Naive thymus-derived CD4-positive, alpha-beta T cell (primary cell): ENCODE measurements around the gene GAS2L1. TPM values are rescaled to one million over a fixed set of nuclear protein-coding genes. Genes with fewer than 3 reads are reported as not detected.

ENCODE experiments used
- ATAC-seq: fragments of 150-1000 bp; cut with Tn5 transposase; 2 replicates; pipeline ENCODE4 v1.10.0; 2021; ENCODE audit warnings: mild to moderate bottlenecking, moderate library complexity
- CTCF ChIA-PET: fragments of 350-600 bp; sonication (Branson Sonifier 250); formaldehyde crosslinking; loops from one replicate; lab custom pipeline; 2021; ENCODE audit warnings: antibody characterized with exemption; lab: Charles Lee
- POLR2A ChIA-PET: fragments of 350-600 bp; sonication (Branson Sonifier 250); formaldehyde crosslinking; loops from one replicate; lab custom pipeline; 2021; ENCODE audit warnings: antibody characterized with exemption, inconsistent platforms; lab: Charles Lee
- DNase-seq, 9 donors: peaks; one replicate each; pipeline versions ENCODE4 v3.0.0 to v3.0.0-alpha.2; 2020 to 2022; ENCODE audit warnings: mixed read lengths in 1 of 9
- H3K27ac ChIP-seq: one replicate; pipeline ENCODE4 v1.7.0; 2013; ENCODE audit warnings: mild to moderate bottlenecking, low read depth, low read length, moderate library complexity
- H3K27me3 ChIP-seq, 2 donors: one replicate each; pipeline ENCODE4 v1.7.0; 2013; ENCODE audit warnings: low read length in 2 of 2, mild to moderate bottlenecking in 2 of 2, moderate library complexity in 2 of 2; ENCODE audit not compliant: control insufficient read depth in 2 of 2, insufficient read depth in 2 of 2
- H3K36me3 ChIP-seq, 3 experiments: 1 replicate in 2 of 3; 2 replicates in 1 of 3; pipeline ENCODE4 v1.7.0; 2013; ENCODE audit warnings: low read length in 3 of 3, mild to moderate bottlenecking in 3 of 3, moderate library complexity in 1 of 3; ENCODE audit not compliant: insufficient read depth in 3 of 3, control insufficient read depth in 2 of 3
- H3K4me1 ChIP-seq, 2 donors: one replicate each; pipeline ENCODE4 v1.7.0; 2013; ENCODE audit warnings: low read length in 2 of 2, mild to moderate bottlenecking in 2 of 2, moderate library complexity in 1 of 2; ENCODE audit not compliant: control insufficient read depth in 2 of 2, insufficient read depth in 2 of 2
- H3K4me3 ChIP-seq: 2 replicates; pipeline ENCODE4 v1.7.0; 2013; ENCODE audit warnings: mild to moderate bottlenecking, low read length
- H3K9me3 ChIP-seq, 3 experiments: 1 replicate in 2 of 3; 2 replicates in 1 of 3; pipeline ENCODE4 v1.7.0; 2013; ENCODE audit warnings: low read length in 3 of 3; ENCODE audit not compliant: control insufficient read depth in 2 of 3
- H3K27ac Mint-ChIP-seq, 9 donors: one replicate each; pipeline ENCODE4 v1.8.0; 2020 to 2022; ENCODE audit warnings: mixed read lengths in 9 of 9, mild to moderate bottlenecking in 8 of 9, moderate library complexity in 5 of 9, inconsistent platforms in 2 of 9
- H3K27me3 Mint-ChIP-seq, 5 donors: one replicate each; pipeline ENCODE4 v1.8.0; 2021 to 2022; ENCODE audit warnings: mixed read lengths in 5 of 5, mild to moderate bottlenecking in 1 of 5
- H3K36me3 Mint-ChIP-seq, 5 donors: one replicate each; pipeline ENCODE4 v1.8.0; 2020 to 2022; ENCODE audit warnings: mixed read lengths in 5 of 5, mild to moderate bottlenecking in 3 of 5, inconsistent platforms in 1 of 5
- H3K4me1 Mint-ChIP-seq, 7 donors: one replicate each; pipeline ENCODE4 v1.8.0; 2020 to 2022; ENCODE audit warnings: mixed read lengths in 7 of 7, mild to moderate bottlenecking in 3 of 7, inconsistent platforms in 1 of 7
- H3K4me3 Mint-ChIP-seq, 10 donors: one replicate each; pipeline ENCODE4 v1.8.0; 2020 to 2022; ENCODE audit warnings: mild to moderate bottlenecking in 10 of 10, mixed read lengths in 10 of 10, moderate library complexity in 6 of 10, inconsistent platforms in 2 of 10
- H3K9me3 Mint-ChIP-seq, 11 donors: one replicate each; pipeline ENCODE4 v1.8.0; 2020 to 2022; ENCODE audit warnings: mixed read lengths in 11 of 11, mild to moderate bottlenecking in 4 of 11, inconsistent platforms in 1 of 11, moderate library complexity in 1 of 11
- intact Hi-C, 2 donors: fragments of 100-400 bp; cut with micrococcal nuclease; formaldehyde crosslinking; loops; one replicate each; pipeline ENCODE4 v1.15.1; 2023
- polyA plus RNA-seq, 2 donors: library from polyadenylated mRNA; unstranded; fragments of 300-500 nt; fragmentation: Illumina TruSeq; gene quantifications; one replicate each; pipeline ENCODE4 v1.2.3, GENCODE V29; 2021
- total RNA-seq, 6 experiments: library from RNA in 5 of 6; stranded (reverse) in 5 of 6; gene quantifications; 1 replicate in 5 of 6; 2 replicates in 1 of 6; pipeline ENCODE4 v1.2.3 and lab custom pipeline; 2021 to 2026

GAS2L1 gene
- total and polyA plus RNA-seq, 7 experiments from 2014 or later: 0.09 to 7.5 (median 0.54) TPM; not detected in 2

- intact Hi-C loops: no loop called here
- peaks cover 0 to 59% (median 0%) of the 10 kb centered on the region in 3 experiments for H3K36me3 ChIP-seq
- H3K4me3 ChIP-seq: no peak overlapping the region
- POLR2A ChIA-PET: no interaction called here
- no peak overlapping the region for H3K27ac ChIP-seq
- no peaks in the 10 kb centered on the region for H3K27me3 Mint-ChIP-seq
- peaks cover 0 to 7% (median 0%) of the 10 kb centered on the region in 7 donors for H3K4me1 Mint-ChIP-seq
- CTCF ChIA-PET: no interaction called here
- H3K9me3 Mint-ChIP-seq: peaks cover 0 to 1% (median 0%) of the 10 kb centered on the region in 11 donors
- no peaks in the 10 kb centered on the region for H3K4me1 ChIP-seq
- DNase-seq: no peak
- H3K36me3 Mint-ChIP-seq: peaks cover 0 to 8% (median 0%) of the 10 kb centered on the region in 5 donors
- H3K4me3 Mint-ChIP-seq: no peak overlapping the region
- no peaks in the 10 kb centered on the region for H3K27me3 ChIP-seq
- ATAC-seq: no peak
- H3K27ac Mint-ChIP-seq: no peak overlapping the region
- H3K9me3 ChIP-seq: no peaks in the 10 kb centered on the region
Observed at GRCh38 chr22:29327089-29327764, 20.8 kb downstream of the GAS2L1 start.

DNA sequence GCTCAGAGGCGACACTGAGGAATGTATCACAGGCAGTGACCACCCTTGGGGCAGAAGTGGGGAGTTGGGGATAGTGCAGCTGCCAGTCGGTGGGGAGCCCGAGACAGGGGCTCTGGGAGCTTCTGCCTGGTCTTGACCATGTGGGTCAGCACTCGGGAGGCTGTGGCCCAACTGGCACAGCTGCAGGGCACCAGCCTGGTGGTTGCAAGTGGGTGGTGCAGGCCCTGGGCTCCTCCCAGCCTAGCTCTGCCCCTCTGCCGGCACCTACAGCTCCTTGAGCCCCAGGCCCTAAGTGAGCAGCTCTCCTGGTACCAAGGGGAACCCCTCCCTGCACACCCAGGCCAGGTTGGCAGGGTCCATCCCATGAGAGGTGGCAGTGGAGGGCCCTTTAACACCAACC, 21.6 kb downstream of the GAS2L1 start:
- intact Hi-C loops: no loop called here
- Mint-ChIP-seq H3K27ac (no peak overlapping the region), H3K9me3 (peaks cover 0 to 1% (median 0%) of the 10 kb centered on the region in 11 donors), H3K4me3 (no peak overlapping the region), H3K27me3 (no peaks in the 10 kb centered on the region), H3K36me3 (peaks cover 0 to 8% (median 0%) of the 10 kb centered on the region in 5 donors), H3K4me1 (peaks cover 0 to 7% (median 0%) of the 10 kb centered on the region in 7 donors)
- H3K27me3 ChIP-seq: no peaks in the 10 kb centered on the region
- H3K27ac ChIP-seq: no peak overlapping the region
- no peak overlapping the region for H3K4me3 ChIP-seq
- no peak for ATAC-seq
- DNase-seq: no peak
- CTCF ChIA-PET: no interaction called here
- POLR2A ChIA-PET: no interaction called here
- H3K9me3 ChIP-seq: no peaks in the 10 kb centered on the region
- no peaks in the 10 kb centered on the region for H3K4me1 ChIP-seq
- H3K36me3 ChIP-seq: peaks cover 0 to 67% (median 0%) of the 10 kb centered on the region in 3 experiments

DNA sequence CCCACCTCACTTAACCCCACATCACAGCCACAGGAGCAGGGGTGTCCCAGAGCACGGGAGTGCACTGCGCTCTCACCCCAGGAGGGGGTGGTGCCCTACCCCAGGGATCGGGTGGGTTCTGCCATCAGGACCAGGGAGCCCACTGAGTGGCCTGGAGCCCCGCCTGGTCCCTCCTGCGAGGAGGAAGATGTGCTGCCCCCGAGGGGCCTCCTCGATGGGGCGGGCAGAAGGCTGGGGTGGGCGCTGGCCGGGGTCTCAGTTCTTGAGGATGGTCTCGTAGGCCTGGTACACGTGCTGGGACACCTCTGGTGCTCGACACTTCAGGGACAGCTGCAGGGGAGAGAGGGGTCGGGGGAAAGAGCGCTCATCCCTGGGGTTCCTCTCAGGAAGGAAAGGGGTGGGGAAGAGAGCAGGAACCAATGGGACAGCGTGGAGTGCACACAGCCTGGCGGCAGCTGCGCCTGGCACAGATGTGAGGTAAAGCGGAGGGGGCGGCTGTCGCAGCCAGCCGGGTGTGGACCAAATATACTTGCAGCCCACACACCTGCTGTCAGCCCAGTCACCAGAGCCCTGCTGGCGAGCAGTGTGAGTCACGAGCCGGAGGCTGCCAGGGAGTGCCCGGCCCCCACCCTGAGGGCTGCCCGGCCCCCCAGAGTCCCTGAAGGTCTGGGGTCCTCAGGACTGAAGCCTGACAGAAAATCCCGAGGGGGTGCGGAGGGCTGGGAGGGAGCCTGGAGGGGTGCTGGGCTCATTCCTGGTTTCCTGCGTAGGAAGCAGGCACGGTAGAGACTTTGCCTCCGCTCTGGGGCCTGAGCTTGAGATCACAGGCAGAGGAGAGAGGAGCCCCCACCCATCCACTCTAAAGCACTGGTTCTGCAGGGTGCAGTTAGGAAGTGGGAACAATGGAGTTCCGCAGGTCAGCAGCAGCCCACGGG, 22.4 kb downstream of the GAS2L1 start:
- ChIA-PET CTCF (no interaction called here), POLR2A (no interaction called here)
- Histone ChIP-seq H3K9me3 (no peaks in the 10 kb centered on the region), H3K4me1 (no peaks in the 10 kb centered on the region), H3K27me3 (no peaks in the 10 kb centered on the region), H3K36me3 (peaks cover 0 to 75% (median 0%) of the 10 kb centered on the region in 3 experiments), H3K27ac (no peak overlapping the region), H3K4me3 (no peak overlapping the region)
- H3K27ac Mint-ChIP-seq: no peak overlapping the region
- ATAC-seq: no peak
- no peaks in the 10 kb centered on the region for H3K27me3 Mint-ChIP-seq
- peaks cover 0 to 8% (median 0%) of the 10 kb centered on the region in 5 donors for H3K36me3 Mint-ChIP-seq
- no peak for DNase-seq
- intact Hi-C loops: no loop called here
- H3K4me1 Mint-ChIP-seq: peaks cover 0 to 3% (median 0%) of the 10 kb centered on the region in 7 donors
- no peak overlapping the region for H3K4me3 Mint-ChIP-seq
- H3K9me3 Mint-ChIP-seq: peaks cover 0 to 1% (median 0%) of the 10 kb centered on the region in 11 donors

DNA sequence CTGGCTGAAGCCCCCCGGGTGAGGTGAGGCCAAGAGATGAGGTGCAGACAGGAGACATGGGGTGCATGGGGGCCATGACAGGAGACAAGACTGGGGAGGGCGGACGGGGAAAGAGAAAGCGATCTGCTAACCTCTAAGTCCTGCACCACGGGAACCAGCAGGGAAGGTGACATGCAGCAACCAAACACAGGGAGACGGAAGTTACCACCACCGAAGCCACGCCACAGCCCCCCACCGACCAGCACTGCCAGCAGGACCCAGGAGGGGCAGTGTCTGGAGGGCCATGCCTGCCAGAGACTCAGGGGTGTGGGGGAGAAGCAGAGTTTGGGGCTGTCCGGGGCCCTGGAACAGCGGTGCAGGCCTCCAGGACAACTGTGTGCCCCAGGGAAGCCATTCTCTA, 23.1 kb downstream of the GAS2L1 start:
- ATAC-seq (no peak), DNase-seq (no peak)
- H3K27ac ChIP-seq: no peak overlapping the region
- POLR2A ChIA-PET: no interaction called here
- CTCF ChIA-PET: no interaction called here
- Mint-ChIP-seq H3K4me1 (no peaks in the 10 kb centered on the region), H3K4me3 (no peak overlapping the region), H3K36me3 (peaks cover 0 to 11% (median 0%) of the 10 kb centered on the region in 5 donors), H3K9me3 (peaks cover 0 to 1% (median 0%) of the 10 kb centered on the region in 11 donors), H3K27me3 (no peaks in the 10 kb centered on the region), H3K27ac (peak overlapping the region in 1 of 9 donors; percentile 42)
- H3K4me3 ChIP-seq: no peak overlapping the region
- no peaks in the 10 kb centered on the region for H3K9me3 ChIP-seq
- H3K36me3 ChIP-seq: peaks cover 0 to 83% (median 0%) of the 10 kb centered on the region in 3 experiments
- intact Hi-C loops: no loop called here
- no peaks in the 10 kb centered on the region for H3K4me1 ChIP-seq
- no peaks in the 10 kb centered on the region for H3K27me3 ChIP-seq

DNA sequence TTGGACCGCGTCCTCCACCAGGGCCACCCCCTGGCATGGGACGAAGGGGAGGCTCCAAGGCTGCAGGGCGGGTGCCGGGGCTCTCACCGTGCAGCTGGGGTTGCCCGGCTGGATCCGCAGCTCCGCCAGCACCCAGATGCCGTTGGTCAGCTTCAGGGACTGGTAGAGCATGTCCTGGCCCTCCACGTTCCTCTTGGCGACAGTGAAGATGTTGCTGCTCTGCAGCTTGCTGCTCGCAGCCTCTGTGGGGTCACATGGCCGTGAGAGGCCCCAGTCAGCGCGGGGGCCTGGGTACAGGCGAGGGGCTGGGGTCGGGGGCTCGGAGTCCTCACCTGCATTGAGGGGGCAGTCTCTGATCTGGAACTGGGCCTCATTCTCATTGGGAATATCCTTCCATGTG, 23.8 kb downstream of the GAS2L1 start:
- no peaks in the 10 kb centered on the region for H3K27me3 ChIP-seq
- no peak overlapping the region for H3K27ac Mint-ChIP-seq
- no peak for ATAC-seq
- H3K27ac ChIP-seq: no peak overlapping the region
- peaks cover 0 to 1% (median 0%) of the 10 kb centered on the region in 11 donors for H3K9me3 Mint-ChIP-seq
- intact Hi-C loops: no loop called here
- H3K27me3 Mint-ChIP-seq: no peaks in the 10 kb centered on the region
- H3K36me3 Mint-ChIP-seq: peaks cover 0 to 14% (median 0%) of the 10 kb centered on the region in 5 donors
- no peak for DNase-seq
- POLR2A ChIA-PET: no interaction called here
- H3K4me1 Mint-ChIP-seq: no peaks in the 10 kb centered on the region
- H3K36me3 ChIP-seq: peaks cover 0 to 89% (median 0%) of the 10 kb centered on the region in 3 experiments
- H3K4me1 ChIP-seq: no peaks in the 10 kb centered on the region
- CTCF ChIA-PET: no interaction called here
- H3K4me3 Mint-ChIP-seq: no peak overlapping the region
- no peaks in the 10 kb centered on the region for H3K9me3 ChIP-seq
- no peak overlapping the region for H3K4me3 ChIP-seq

DNA sequence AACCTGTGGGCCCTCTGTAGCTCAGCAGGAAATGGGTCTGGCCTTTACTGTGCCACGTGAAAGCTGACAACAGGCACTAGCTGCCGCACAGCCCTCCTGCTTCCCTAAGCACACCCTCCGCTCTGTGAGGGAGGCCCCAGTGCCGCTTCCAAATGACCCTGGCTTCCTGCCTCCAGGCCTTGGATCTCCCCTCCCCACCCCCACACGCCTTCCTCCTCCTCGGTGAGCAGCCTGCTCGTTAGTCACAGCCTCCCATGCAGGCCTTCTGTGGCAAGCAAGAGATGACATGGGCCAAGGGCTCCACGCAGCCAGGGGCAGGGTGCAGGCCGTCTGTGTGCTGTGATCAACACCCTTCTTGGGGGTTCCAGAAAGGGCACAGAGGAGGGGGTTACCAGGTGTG, 24.3 kb downstream of the GAS2L1 start:
- H3K27me3 ChIP-seq: no peaks in the 10 kb centered on the region
- H3K4me3 ChIP-seq: no peak overlapping the region
- no peaks in the 10 kb centered on the region for H3K4me1 ChIP-seq
- no peak for DNase-seq
- no peak overlapping the region for H3K4me3 Mint-ChIP-seq
- H3K27me3 Mint-ChIP-seq: no peaks in the 10 kb centered on the region
- no peaks in the 10 kb centered on the region for H3K4me1 Mint-ChIP-seq
- CTCF ChIA-PET: no interaction called here
- no peak overlapping the region for H3K27ac ChIP-seq
- intact Hi-C loops: no loop called here
- peaks cover 0 to 16% (median 0%) of the 10 kb centered on the region in 5 donors for H3K36me3 Mint-ChIP-seq
- H3K9me3 Mint-ChIP-seq: peaks cover 0 to 1% (median 0%) of the 10 kb centered on the region in 11 donors
- peaks cover 0 to 93% (median 0%) of the 10 kb centered on the region in 3 experiments for H3K36me3 ChIP-seq
- no peak for ATAC-seq
- POLR2A ChIA-PET: no interaction called here
- H3K9me3 ChIP-seq: no peaks in the 10 kb centered on the region
- H3K27ac Mint-ChIP-seq: no peak overlapping the region
